ENCODE results near the gene PARG.
"Not testable (repeated sequence)": the region's sequence is repeated elsewhere in the genome, so short reads cannot be mapped to it uniquely, and the experiment has no call there.

GRCh38 chr10:49987207-49987606 is 45.4 kb upstream of the PARG start:
- not testable (repeated sequence) for TF ChIP-seq BCLAF1 (IDR thresholded peaks at IDR 0.05; ENCODE audit: borderline replicate concordance in 1 of 2, control insufficient read depth in 1 of 2, low read depth in 2 of 2, low read length in 1 of 2); CHD1 (IDR thresholded peaks at IDR 0.05; ENCODE audit: low read length); TAF1 (IDR thresholded peaks at IDR 0.05; ENCODE audit: control insufficient read depth, extremely low read depth, insufficient read depth, low read length, severe bottlenecking); FOXJ3 (CRISPR knock-in tag; IDR thresholded peaks at IDR 0.05); SIN3A (IDR thresholded peaks at IDR 0.05; ENCODE audit: borderline replicate concordance in 2 of 2, control insufficient read depth in 1 of 2, low read depth in 2 of 2, low read length in 2 of 2); ZC3H11A (IDR thresholded peaks at IDR 0.05; ENCODE audit: low read depth, low read length); CTCF (IDR thresholded peaks at IDR 0.05 in 2 of 3, conservative IDR thresholded peaks at IDR 0.05 in 1 of 3; ENCODE audit: insufficient read depth in 2 of 3, low read depth in 1 of 3, low read length in 3 of 3); ZNF699 (CRISPR knock-in tag; IDR thresholded peaks at IDR 0.05; ENCODE audit: insufficient replicate concordance); IRF1 (CRISPR knock-in tag; IDR thresholded peaks at IDR 0.05; ENCODE audit: borderline replicate concordance); UBTF (IDR thresholded peaks at IDR 0.05; ENCODE audit: borderline replicate concordance in 1 of 2, low read depth in 2 of 2, low read length in 2 of 2); ZSCAN29 (IDR thresholded peaks at IDR 0.05); ZBTB43 (CRISPR knock-in tag; IDR thresholded peaks at IDR 0.05); NBN (IDR thresholded peaks at IDR 0.05; ENCODE audit: low read depth); GTF2F1 (IDR thresholded peaks at IDR 0.05; ENCODE audit: low read depth, low read length)

All from K562 (cell line).